ENCODE results near the gene TRO. TPM values are rescaled to one million over a fixed set of nuclear protein-coding genes. Genes with fewer than 3 reads are reported as not detected.

The TRO gene
- total RNA-seq, 2 donors from 2014 or later = 9.7 to 24.3 TPM

DNA sequence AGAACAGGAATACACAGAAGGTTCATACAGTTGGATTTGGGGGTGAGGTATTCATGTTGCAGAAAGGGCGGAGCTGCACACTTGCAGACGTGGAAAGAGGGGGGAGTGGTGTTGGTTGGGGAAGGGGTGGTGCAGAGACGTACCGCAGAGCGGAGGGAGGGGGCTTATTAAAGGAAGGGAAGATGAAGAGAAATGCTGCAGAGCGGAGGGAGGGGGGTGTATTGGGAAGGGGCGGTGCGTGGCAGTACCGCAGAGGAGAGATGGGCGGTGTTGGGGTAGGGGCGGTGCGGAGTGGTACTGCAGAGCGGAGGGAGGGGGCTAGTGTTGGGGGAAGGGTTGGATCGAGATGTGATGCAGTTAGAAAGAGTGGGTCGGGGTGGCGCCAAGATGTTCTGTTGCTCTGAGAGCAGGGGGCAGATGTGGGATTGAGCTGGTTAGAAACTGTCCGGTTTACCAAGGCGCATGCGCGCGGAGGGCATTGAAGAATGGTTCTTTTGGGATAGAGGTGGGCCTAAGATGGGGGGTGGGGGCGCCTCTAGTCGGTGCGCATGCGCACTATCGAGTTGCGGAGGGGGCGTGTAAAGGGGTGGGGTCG lies 900 bp downstream of the TRO start:
- Histone ChIP-seq H3K27me3 (replicated peaks; ENCODE audit: insufficient read depth) (no peaks in the 10 kb centered on the region), H3K4me3 (peak overlapping the region; percentile 25 to 35), H3K4me1 (replicated peaks) (no peaks in the 10 kb centered on the region), H3K36me3 (no peaks in the 10 kb centered on the region), H3K9me3 (no peaks in the 10 kb centered on the region), H3K27ac (no peak overlapping the region)
- TF ChIP-seq, protein P1, sequence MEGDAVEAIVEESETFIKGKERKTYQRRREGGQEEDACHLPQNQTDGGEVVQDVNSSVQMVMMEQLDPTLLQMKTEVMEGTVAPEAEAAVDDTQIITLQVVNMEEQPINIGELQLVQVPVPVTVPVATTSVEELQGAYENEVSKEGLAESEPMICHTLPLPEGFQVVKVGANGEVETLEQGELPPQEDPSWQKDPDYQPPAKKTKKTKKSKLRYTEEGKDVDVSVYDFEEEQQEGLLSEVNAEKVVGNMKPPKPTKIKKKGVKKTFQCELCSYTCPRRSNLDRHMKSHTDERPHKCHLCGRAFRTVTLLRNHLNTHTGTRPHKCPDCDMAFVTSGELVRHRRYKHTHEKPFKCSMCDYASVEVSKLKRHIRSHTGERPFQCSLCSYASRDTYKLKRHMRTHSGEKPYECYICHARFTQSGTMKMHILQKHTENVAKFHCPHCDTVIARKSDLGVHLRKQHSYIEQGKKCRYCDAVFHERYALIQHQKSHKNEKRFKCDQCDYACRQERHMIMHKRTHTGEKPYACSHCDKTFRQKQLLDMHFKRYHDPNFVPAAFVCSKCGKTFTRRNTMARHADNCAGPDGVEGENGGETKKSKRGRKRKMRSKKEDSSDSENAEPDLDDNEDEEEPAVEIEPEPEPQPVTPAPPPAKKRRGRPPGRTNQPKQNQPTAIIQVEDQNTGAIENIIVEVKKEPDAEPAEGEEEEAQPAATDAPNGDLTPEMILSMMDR (IDR thresholded peaks at IDR 0.05) = no peak
- no peak for TF ChIP-seq POLR2AphosphoS5 (IDR thresholded peaks at IDR 0.05)
- no peak for TF ChIP-seq POLR2A (IDR thresholded peaks at IDR 0.05)
- WGBS = 0% methylated on average over 28 of the region's 29 CpGs
- peak; percentile 16 for DNase-seq (ENCODE audit: low spot score)
- intact Hi-C loops (cut with DNase I) = no loop called here

DNA sequence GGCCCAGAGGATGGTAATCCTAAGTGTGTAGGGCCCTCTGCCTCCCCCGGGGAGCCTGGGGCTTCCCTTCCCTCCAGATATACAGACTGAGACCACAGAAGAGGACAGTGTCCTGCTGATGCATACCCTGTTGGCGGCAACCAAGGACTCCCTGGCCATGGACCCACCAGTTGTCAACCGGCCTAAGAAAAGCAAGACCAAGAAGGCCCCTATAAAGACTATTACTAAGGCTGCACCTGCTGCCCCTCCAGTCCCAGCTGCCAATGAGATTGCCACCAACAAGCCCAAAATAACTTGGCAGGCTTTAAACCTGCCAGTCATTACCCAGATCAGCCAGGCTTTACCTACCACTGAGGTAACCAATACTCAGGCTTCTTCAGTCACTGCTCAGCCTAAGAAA lies 1.9 kb downstream of the TRO start:
- no peak for DNase-seq (ENCODE audit: low spot score)
- Histone ChIP-seq H3K36me3 (no peaks in the 10 kb centered on the region), H3K27me3 (replicated peaks; ENCODE audit: insufficient read depth) (no peaks in the 10 kb centered on the region), H3K4me3 (no peak overlapping the region), H3K27ac (no peak overlapping the region), H3K9me3 (no peaks in the 10 kb centered on the region), H3K4me1 (replicated peaks) (no peaks in the 10 kb centered on the region)
- WGBS = 73% methylated on average over 3 of the region's 3 CpGs
- intact Hi-C loops (cut with DNase I) = no loop called here
- TF ChIP-seq POLR2AphosphoS5 (IDR thresholded peaks at IDR 0.05) (no peak), POLR2A (IDR thresholded peaks at IDR 0.05) (no peak)
- TF ChIP-seq, protein P1 (IDR thresholded peaks at IDR 0.05) = no peak

DNA sequence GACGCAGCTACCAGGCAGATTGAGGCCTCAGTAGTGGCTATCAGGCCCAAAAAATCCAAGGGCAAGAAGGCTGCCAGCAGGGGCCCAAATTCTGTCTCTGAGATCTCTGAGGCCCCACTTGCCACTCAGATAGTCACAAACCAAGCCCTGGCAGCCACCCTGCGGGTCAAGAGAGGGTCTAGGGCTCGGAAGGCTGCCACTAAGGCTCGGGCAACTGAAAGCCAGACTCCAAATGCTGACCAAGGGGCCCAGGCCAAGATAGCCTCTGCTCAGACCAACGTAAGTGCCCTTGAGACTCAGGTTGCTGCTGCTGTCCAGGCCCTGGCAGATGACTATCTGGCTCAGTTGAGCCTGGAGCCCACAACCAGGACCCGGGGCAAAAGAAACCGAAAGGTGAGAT lies 2.8 kb downstream of the TRO start:
- TF ChIP-seq POLR2A (IDR thresholded peaks at IDR 0.05) = no peak
- TF ChIP-seq, protein P1 (IDR thresholded peaks at IDR 0.05) = no peak
- no peak for TF ChIP-seq POLR2AphosphoS5 (IDR thresholded peaks at IDR 0.05)
- Histone ChIP-seq H3K9me3 (no peaks in the 10 kb centered on the region), H3K36me3 (no peaks in the 10 kb centered on the region), H3K27me3 (replicated peaks; ENCODE audit: insufficient read depth) (no peaks in the 10 kb centered on the region), H3K4me1 (replicated peaks) (no peaks in the 10 kb centered on the region), H3K27ac (no peak overlapping the region), H3K4me3 (no peak overlapping the region)
- no peak for DNase-seq (ENCODE audit: low spot score)
- WGBS = 100% methylated on average over 7 of the region's 7 CpGs
- intact Hi-C loops (cut with DNase I) = no loop called here

DNA sequence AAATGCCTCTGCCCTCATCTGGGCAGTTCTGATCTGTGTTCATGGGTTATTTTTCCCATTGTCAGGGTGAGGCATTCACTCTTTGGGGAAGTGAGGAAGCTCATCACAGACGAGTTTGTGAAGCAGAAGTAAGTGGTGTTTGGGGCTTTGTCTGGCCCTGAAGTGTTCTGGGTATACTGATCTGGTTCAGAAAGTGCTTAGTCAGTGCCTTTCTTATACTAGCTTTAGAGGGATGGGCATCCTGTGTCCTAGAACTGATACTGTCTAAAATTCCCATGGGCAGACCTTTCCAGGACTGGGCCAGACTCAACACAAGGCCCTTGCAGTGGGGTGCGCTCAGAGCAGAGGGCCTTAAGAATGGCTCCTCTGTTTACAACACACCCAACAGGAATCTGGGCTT lies 6.4 kb downstream of the TRO start:
- intact Hi-C loops (cut with DNase I) = no loop called here
- Histone ChIP-seq H3K9me3 (no peaks in the 10 kb centered on the region), H3K4me3 (no peak overlapping the region), H3K4me1 (replicated peaks) (no peaks in the 10 kb centered on the region), H3K27me3 (replicated peaks; ENCODE audit: insufficient read depth) (no peaks in the 10 kb centered on the region), H3K36me3 (no peaks in the 10 kb centered on the region), H3K27ac (no peak overlapping the region)
- DNase-seq (ENCODE audit: low spot score) = no peak
- TF ChIP-seq, protein P1 (IDR thresholded peaks at IDR 0.05) = no peak
- no peak for TF ChIP-seq POLR2AphosphoS5 (IDR thresholded peaks at IDR 0.05)
- TF ChIP-seq POLR2A (IDR thresholded peaks at IDR 0.05) = no peak
- WGBS = 85% methylated on average over 2 of the region's 2 CpGs

DNA sequence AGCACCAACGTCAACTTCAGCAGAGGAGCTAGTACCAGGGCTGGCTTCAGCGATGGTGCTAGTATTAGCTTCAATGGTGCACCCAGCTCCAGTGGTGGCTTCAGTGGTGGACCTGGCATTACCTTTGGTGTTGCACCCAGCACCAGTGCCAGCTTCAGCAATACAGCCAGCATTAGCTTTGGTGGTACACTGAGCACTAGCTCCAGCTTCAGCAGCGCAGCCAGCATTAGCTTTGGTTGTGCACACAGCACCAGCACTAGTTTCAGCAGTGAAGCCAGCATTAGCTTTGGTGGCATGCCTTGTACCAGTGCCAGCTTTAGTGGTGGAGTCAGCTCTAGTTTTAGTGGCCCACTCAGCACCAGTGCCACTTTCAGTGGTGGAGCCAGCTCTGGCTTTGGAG lies 8.3 kb downstream of the TRO start:
- DNase-seq (ENCODE audit: low spot score) = no peak
- TF ChIP-seq, protein P1 (IDR thresholded peaks at IDR 0.05) = no peak
- no peak for TF ChIP-seq POLR2A (IDR thresholded peaks at IDR 0.05)
- TF ChIP-seq POLR2AphosphoS5 (IDR thresholded peaks at IDR 0.05) = no peak
- Histone ChIP-seq H3K27me3 (replicated peaks; ENCODE audit: insufficient read depth) (no peaks in the 10 kb centered on the region), H3K27ac (no peak overlapping the region), H3K36me3 (no peaks in the 10 kb centered on the region), H3K4me3 (no peak overlapping the region), H3K4me1 (replicated peaks) (no peaks in the 10 kb centered on the region), H3K9me3 (no peaks in the 10 kb centered on the region)
- WGBS = 80% methylated on average over 2 of the region's 3 CpGs
- intact Hi-C loops (cut with DNase I) = no loop called here

Measured in prostate gland (tissue), 2 donors.